Measurements from ENCODE around the gene MMP7.

Gene MMP7

GRCh38 chr11:102493524-102493923 lies 37.0 kb downstream of the MMP7 start:
- no peak for DNase-seq

GRCh38 chr11:102491969-102492368 lies 38.6 kb downstream of the MMP7 start:
- no peak for DNase-seq

GRCh38 chr11:102489186-102490145 lies 41.1 kb downstream of the MMP7 start:
- peak in 2 of 4 experiments; percentile 56 to 69 for DNase-seq

GRCh38 chr11:102488208-102488607 lies 42.3 kb downstream of the MMP7 start:
- no peak for DNase-seq

GRCh38 chr11:102487214-102487613 lies 43.3 kb downstream of the MMP7 start:
- peak in 3 of 4 experiments; percentile 12 to 35 (median 30) for DNase-seq

- DNase-seq, result no peak
These were observed 44.0 kb downstream of the MMP7 start for GRCh38 chr11:102486584-102486983.

GRCh38 chr11:102485095-102485722 lies 45.3 kb downstream of the MMP7 start:
- DNase-seq, result no peak

- no peak for DNase-seq
These were observed 48.1 kb downstream of the MMP7 start for GRCh38 chr11:102482433-102482832.

GRCh38 chr11:102479733-102480132 lies 50.8 kb downstream of the MMP7 start:
- DNase-seq, result no peak

GRCh38 chr11:102478673-102479299 lies 51.8 kb downstream of the MMP7 start:
- DNase-seq, result peak; percentile 43 to 69 (median 58)

GRCh38 chr11:102476812-102477211 lies 53.7 kb downstream of the MMP7 start:
- DNase-seq, result no peak

GRCh38 chr11:102476069-102476468 lies 54.5 kb downstream of the MMP7 start:
- peak in 1 of 4 experiments; percentile 7 for DNase-seq

GRCh38 chr11:102473543-102473942 lies 57.0 kb downstream of the MMP7 start:
- no peak for DNase-seq

- no peak for DNase-seq
These were observed 58.4 kb downstream of the MMP7 start for GRCh38 chr11:102472127-102472526.

- no peak for DNase-seq
These were observed 59.1 kb downstream of the MMP7 start for GRCh38 chr11:102471474-102471873.

Measured in suppressor macrophage (primary cell).